Erythroblast (primary cell): ENCODE data around the gene RRAGD.

Experiments used
- GATA1 ChIP-seq: IDR thresholded peaks from 2 replicates; pipeline ENCODE4 v1.6.1; 2011; ENCODE audit warnings: low read depth, mild to moderate bottlenecking, control low read depth, low read length, moderate library complexity
- POLR2A ChIP-seq: IDR thresholded peaks from 2 replicates; pipeline ENCODE4 v1.6.1; 2011; ENCODE audit warnings: mild to moderate bottlenecking, low read length

- TF ChIP-seq POLR2A (no peak), GATA1 (no peak)
These were observed 63.7 kb downstream of the RRAGD start for GRCh38 chr6:89348372-89348771.
